ENCODE measurements around the gene IKZF2. TPM values are rescaled to one million over a fixed set of nuclear protein-coding genes. Genes with fewer than 3 reads are reported as not detected.

Gene IKZF2
- total and polyA plus RNA-seq, 2 of the 4 experiments (the other 2 are of a cell fraction) = 2.1 to 25.5 TPM

GRCh38 chr2:213105212-213105611, 46.2 kb downstream of the IKZF2 start:
- in situ Hi-C loops (cut with MboI; ENCODE audit: low sequenced_read_pairs) = no loop called here
- no peak overlapping the region for H2BK20ac ChIP-seq (ENCODE audit: low read depth, low read length)
- no peak overlapping the region for H3K14ac ChIP-seq (replicated peaks; ENCODE audit: low read depth, low read length)
- ATAC-seq (ENCODE audit: low read depth) = no peak
- no peak overlapping the region for H2AK9ac ChIP-seq (replicated peaks; ENCODE audit: low read depth, low read length, poor library complexity)
- no peak overlapping the region for H3K4me3 ChIP-seq (ENCODE audit: insufficient read depth, low read depth, low read length)
- H3K9ac ChIP-seq (ENCODE audit: low read depth, low read length) = no peak overlapping the region
- DNase-seq = no peak
- H3K56ac ChIP-seq (ENCODE audit: extremely low read depth, insufficient read depth, low read length) = no peak overlapping the region
- no peak overlapping the region for H2AK5ac ChIP-seq (ENCODE audit: low read depth, low read length)
- WGBS, 2 experiments (ENCODE audit: extremely low coverage in 2 of 2, insufficient read length in 1 of 2) = no CpG with 5 or more reads among the region's 3 CpGs
- H4K5ac ChIP-seq (ENCODE audit: low read depth, low read length) = no peak overlapping the region
- H3K9me3 ChIP-seq (ENCODE audit: control insufficient read depth, insufficient read depth, low read length) = no peaks in the 10 kb centered on the region
- POLR2A ChIA-PET (ENCODE audit: unreplicated experiment) = no interaction called here
- H3K4me2 ChIP-seq (ENCODE audit: low read depth, low read length) = no peak overlapping the region
- no peaks in the 10 kb centered on the region for H4K20me1 ChIP-seq (ENCODE audit: insufficient read depth, low read length)
- BruUV-seq (replicated peaks) = no TSS peak
- no peak overlapping the region for H3K18ac ChIP-seq (ENCODE audit: low read depth, low read length)
- H4K8ac ChIP-seq (ENCODE audit: low read depth in 2 of 2, low read length in 2 of 2) = no peak overlapping the region
- H4K91ac ChIP-seq (ENCODE audit: insufficient read depth, low read depth, low read length) = no peak overlapping the region
- no peak overlapping the region for H3K27ac ChIP-seq (ENCODE audit: insufficient read depth, low read length)
- dilution Hi-C loops (cut with HindIII; ENCODE audit: low sequenced_read_pairs, unreplicated experiment) = no loop called here
- H3K23ac ChIP-seq (ENCODE audit: low read depth, low read length) = no peak overlapping the region
- H2BK5ac ChIP-seq (ENCODE audit: low read depth, low read length, poor library complexity, severe bottlenecking) = no peak overlapping the region
- no peaks in the 10 kb centered on the region for H3K4me1 ChIP-seq (ENCODE audit: control insufficient read depth, insufficient read depth, low read length)
- no peak overlapping the region for H2BK120ac ChIP-seq (ENCODE audit: low read depth, low read length)
- peaks cover 3 to 11% of the 10 kb centered on the region in 2 experiments; a peak in 2 of 4 replicates for H3K79me1 ChIP-seq (ENCODE audit: low read depth in 1 of 2, low read length in 2 of 2)
- no peaks in the 10 kb centered on the region for H3K27me3 ChIP-seq (ENCODE audit: control insufficient read depth, insufficient read depth, low read length)
- no peak for TF ChIP-seq RFX5 (IDR thresholded peaks at IDR 0.05; ENCODE audit: low read depth, low read length)
- TF ChIP-seq RCOR1 (IDR thresholded peaks at IDR 0.05; ENCODE audit: insufficient replicate concordance, low read length) = no peak
- TF ChIP-seq CTCF (conservative IDR thresholded peaks at IDR 0.05; ENCODE audit: low read depth, low read length) = no peak
- no peak for TF ChIP-seq CEBPB (IDR thresholded peaks at IDR 0.05; ENCODE audit: low read depth, low read length)
- no peak for TF ChIP-seq BHLHE40 (IDR thresholded peaks at IDR 0.05; ENCODE audit: low read depth, low read length)
- no peak for TF ChIP-seq CHD1 (IDR thresholded peaks at IDR 0.05; ENCODE audit: low read depth, low read length)
- TF ChIP-seq SMC3 (IDR thresholded peaks at IDR 0.05; ENCODE audit: low read depth, low read length) = no peak
- TF ChIP-seq FOS (IDR thresholded peaks at IDR 0.05; ENCODE audit: low read depth, low read length) = no peak
- H3K36me3 ChIP-seq (ENCODE audit: control insufficient read depth, insufficient read depth, low read length) = no peaks in the 10 kb centered on the region
- no peak overlapping the region for H2AFZ ChIP-seq (replicated peaks; ENCODE audit: low read length, poor library complexity)
- H2BK15ac ChIP-seq (ENCODE audit: low read depth, low read length) = no peak overlapping the region
- CTCF ChIA-PET = interaction anchor here (1.0 kb wide), 1 partner anchor 261 kb away, joined by 3 read pairs; no protein-coding TSS in a partner anchor
- intact Hi-C loops (cut with micrococcal nuclease) = no loop called here
- no peaks in the 10 kb centered on the region for H3K9me1 ChIP-seq (ENCODE audit: insufficient read depth, low read length)
- H3K4ac ChIP-seq (ENCODE audit: low read depth, low read length) = no peak overlapping the region

All from IMR-90 (cell line).